ENCODE data around the gene SCAF4.
A peak's percentile ranks its signal among the peaks of the same experiment; 100 is the strongest.
"Not testable (repeated sequence)": the region's sequence is repeated elsewhere in the genome, so short reads cannot be mapped to it uniquely, and the experiment has no call there.

SCAF4 gene

DNA sequence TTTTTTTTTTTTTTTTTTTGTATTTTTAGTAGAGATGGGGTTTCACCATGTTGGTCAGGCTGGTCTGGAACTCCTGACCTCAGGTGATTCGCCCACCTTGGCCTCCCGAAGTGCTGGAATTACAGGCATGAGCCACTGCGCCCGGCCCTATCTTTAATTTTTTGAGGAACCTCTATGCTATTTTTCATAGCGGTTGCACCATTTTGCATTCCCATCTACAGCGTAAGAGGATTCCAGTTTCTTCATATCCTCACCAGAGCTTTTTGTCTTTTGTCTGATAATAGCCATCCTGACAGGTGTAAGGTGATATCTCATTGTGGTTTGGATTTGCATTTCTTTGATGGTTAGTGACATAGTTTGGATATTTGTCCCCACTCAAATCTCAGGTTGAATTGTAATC is 100.0 kb downstream of the SCAF4 start:
- not testable (repeated sequence) for DNase-seq

- DNase-seq, result peak; percentile 32
Observed at GRCh38 chr21:31629972-31630711, 101.8 kb downstream of the SCAF4 start.

GRCh38 chr21:31624961-31625491 is 106.9 kb downstream of the SCAF4 start:
- DNase-seq, result no peak

- DNase-seq, result no peak
Observed at GRCh38 chr21:31624181-31624580, 107.7 kb downstream of the SCAF4 start.

GRCh38 chr21:31623664-31624063 is 108.3 kb downstream of the SCAF4 start:
- DNase-seq, result no peak

GRCh38 chr21:31622397-31622796 is 109.5 kb downstream of the SCAF4 start:
- DNase-seq, result no peak
